Central memory CD8-positive, alpha-beta T cell (primary cell): ENCODE data around the gene KIAA1328.

Experiments
- ATAC-seq: fragments of 150-1000 bp; cut with Tn5 transposase; replicated peaks from 2 replicates; pipeline ENCODE4 v1.10.0; 2022; ENCODE audit warnings: mild to moderate bottlenecking, moderate FRiP score, moderate number of reproducible peaks; ENCODE audit not compliant: poor library complexity, severe bottlenecking; ENCODE audit errors: extremely low read depth
- DNase-seq, 2 donors: peaks; one replicate each; pipeline ENCODE4 v3.0.0; 2021; ENCODE audit warnings: low spot score in 2 of 2
- H3K27ac Mint-ChIP-seq: one replicate; pipeline ENCODE4 v1.8.0; 2022; ENCODE audit warnings: low read depth, mild to moderate bottlenecking, moderate library complexity, mixed read lengths
- H3K27me3 Mint-ChIP-seq: one replicate; pipeline ENCODE4 v1.8.0; 2022; ENCODE audit warnings: mixed read lengths
- H3K36me3 Mint-ChIP-seq: one replicate; pipeline ENCODE4 v1.8.0; 2022; ENCODE audit warnings: mild to moderate bottlenecking, moderate library complexity, mixed read lengths; ENCODE audit not compliant: insufficient read depth
- H3K4me1 Mint-ChIP-seq: one replicate; pipeline ENCODE4 v1.8.0; 2022; ENCODE audit warnings: mixed read lengths
- H3K4me3 Mint-ChIP-seq: one replicate; pipeline ENCODE4 v1.8.0; 2022; ENCODE audit warnings: mild to moderate bottlenecking, moderate library complexity, mixed read lengths
- H3K9me3 Mint-ChIP-seq: one replicate; pipeline ENCODE4 v1.8.0; 2022; ENCODE audit warnings: mixed read lengths

KIAA1328 gene

DNA sequence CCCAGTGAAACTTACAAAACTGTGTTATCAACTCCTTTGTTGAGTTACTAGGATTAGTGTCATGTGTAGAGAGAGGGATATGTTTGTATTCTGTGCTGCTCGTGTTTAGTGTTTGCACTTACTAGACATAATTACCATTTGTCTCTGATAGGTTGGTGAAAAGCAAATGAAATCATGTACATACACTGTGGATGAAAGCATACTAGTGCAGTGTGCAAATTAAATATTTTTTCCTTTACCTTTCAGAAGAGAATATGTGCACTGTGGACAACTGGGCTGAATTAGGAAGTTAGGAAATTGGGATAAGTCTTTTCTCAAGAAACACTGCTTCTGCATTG lies 1.2 kb downstream of the KIAA1328 start:
- Mint-ChIP-seq H3K4me3 (peak overlapping the region; percentile 98), H3K4me1 (peaks cover 36% of the 10 kb centered on the region), H3K27me3 (no peaks in the 10 kb centered on the region), H3K9me3 (no peaks in the 10 kb centered on the region), H3K27ac (peak overlapping the region; percentile 82), H3K36me3 (peaks cover 10% of the 10 kb centered on the region)
- ATAC-seq (no peak), DNase-seq (no peak)

DNA sequence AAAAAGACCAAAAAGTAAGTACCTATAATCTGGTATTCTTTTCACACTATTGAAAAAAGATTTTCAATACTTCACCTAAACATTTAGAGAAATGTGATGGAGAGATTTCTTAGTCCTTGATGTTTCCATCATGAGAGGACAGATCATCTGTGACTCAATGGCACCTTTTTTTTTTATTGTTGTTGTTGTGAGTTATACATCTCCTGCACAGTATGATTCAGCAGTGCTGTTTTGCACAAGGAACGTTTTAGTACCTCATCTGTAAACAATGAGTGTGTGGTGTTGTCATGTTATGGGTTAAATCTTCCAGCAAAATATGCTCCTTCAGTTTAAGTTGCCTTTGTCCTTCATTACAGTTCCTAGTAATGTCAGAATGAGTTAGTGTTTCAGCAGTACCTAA lies 2.2 kb downstream of the KIAA1328 start:
- no peak overlapping the region for H3K27ac Mint-ChIP-seq
- H3K27me3 Mint-ChIP-seq, result no peaks in the 10 kb centered on the region
- peaks cover 36% of the 10 kb centered on the region for H3K4me1 Mint-ChIP-seq
- DNase-seq, result no peak
- H3K36me3 Mint-ChIP-seq, result peaks cover 10% of the 10 kb centered on the region
- no peak for ATAC-seq
- H3K9me3 Mint-ChIP-seq, result no peaks in the 10 kb centered on the region
- no peak overlapping the region for H3K4me3 Mint-ChIP-seq

DNA sequence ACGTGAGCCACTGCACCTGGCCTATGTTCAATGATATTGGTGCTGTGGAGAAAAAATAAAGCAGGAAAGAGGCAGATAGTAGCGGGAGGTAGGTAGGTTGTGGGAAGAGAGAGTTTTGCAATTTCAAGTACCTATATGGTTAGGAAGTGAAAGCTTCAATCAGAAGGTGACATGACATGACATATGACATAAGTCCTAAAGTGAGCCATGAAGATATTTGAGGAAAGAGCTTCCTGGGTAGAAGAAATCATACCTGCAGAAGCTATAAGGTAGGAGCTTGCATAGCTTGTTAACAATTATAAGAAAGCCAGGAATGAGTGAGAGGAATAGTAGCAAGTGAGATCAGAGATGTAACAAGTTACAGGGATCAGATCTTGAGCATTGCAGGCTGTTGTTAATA lies 4.2 kb downstream of the KIAA1328 start:
- Mint-ChIP-seq H3K9me3 (no peaks in the 10 kb centered on the region), H3K4me3 (no peak overlapping the region), H3K27ac (no peak overlapping the region), H3K4me1 (peaks cover 25% of the 10 kb centered on the region), H3K36me3 (peaks cover 12% of the 10 kb centered on the region), H3K27me3 (no peaks in the 10 kb centered on the region)
- DNase-seq (no peak), ATAC-seq (no peak)

DNA sequence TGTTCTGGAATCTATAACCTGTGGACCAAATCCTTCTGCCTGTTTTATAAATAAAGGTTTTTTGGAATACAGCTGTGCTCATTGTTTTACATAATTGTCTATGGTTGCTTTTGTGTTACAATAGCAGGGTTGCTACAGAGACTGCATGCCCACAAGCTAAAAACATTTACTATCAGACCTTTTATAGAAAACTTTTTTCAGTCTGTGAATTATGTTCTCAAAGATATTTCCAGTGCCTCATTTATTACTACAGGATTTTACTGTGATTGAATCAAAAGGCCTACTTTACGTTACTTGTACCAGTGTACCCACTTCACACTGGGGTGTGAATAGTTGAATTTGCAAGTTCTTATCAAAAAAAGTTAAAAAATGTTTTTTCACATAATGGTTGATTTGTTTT lies 7.0 kb downstream of the KIAA1328 start:
- no peak overlapping the region for H3K4me3 Mint-ChIP-seq
- no peaks in the 10 kb centered on the region for H3K9me3 Mint-ChIP-seq
- peaks cover 4% of the 10 kb centered on the region for H3K36me3 Mint-ChIP-seq
- no peak overlapping the region for H3K27ac Mint-ChIP-seq
- no peak for DNase-seq
- no peak for ATAC-seq
- peaks cover 3% of the 10 kb centered on the region for H3K4me1 Mint-ChIP-seq
- H3K27me3 Mint-ChIP-seq, result no peaks in the 10 kb centered on the region

DNA sequence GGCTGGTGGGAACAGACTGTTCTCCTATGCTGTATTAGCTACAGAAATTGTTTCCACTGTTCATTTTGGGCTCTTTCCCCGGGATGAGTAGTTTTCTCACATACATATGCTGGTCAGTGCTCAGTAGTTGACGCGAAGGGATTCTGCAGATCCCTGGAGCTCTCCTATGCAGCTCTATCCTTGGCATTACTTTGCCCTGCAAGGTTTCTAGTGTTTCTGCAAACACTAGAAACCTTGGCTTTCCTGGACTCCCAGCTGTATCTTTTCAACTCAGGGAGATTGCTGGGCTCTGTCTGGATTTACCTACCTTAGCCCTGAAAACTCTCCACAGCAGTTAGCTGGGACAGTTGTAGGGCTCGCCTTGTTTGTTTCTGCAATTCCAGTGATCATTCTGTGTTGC lies 10.9 kb downstream of the KIAA1328 start:
- DNase-seq (no peak), ATAC-seq (no peak)
- no peaks in the 10 kb centered on the region for H3K27me3 Mint-ChIP-seq
- no peak overlapping the region for H3K4me3 Mint-ChIP-seq
- no peaks in the 10 kb centered on the region for H3K4me1 Mint-ChIP-seq
- H3K9me3 Mint-ChIP-seq, result no peaks in the 10 kb centered on the region
- H3K36me3 Mint-ChIP-seq, result peaks cover 4% of the 10 kb centered on the region
- no peak overlapping the region for H3K27ac Mint-ChIP-seq

DNA sequence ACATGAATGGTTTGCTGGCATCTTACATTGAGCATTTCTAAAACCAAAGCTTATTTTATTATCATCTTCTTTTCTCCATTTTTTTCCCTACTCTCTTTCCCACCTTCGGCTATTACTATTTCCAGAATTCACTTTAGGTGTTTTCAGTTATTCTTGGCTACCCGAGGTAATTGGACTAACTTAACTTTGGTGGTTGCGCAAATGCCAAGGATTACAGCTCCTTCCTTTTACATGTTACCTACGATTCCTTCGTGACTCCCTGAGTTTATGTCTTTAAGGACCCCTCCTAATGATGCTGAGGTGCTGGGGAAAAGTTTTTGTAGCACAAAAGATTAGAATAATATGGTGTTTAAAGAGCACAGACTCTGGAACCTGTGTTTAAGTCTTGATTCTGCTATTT lies 14.3 kb downstream of the KIAA1328 start:
- Mint-ChIP-seq H3K27ac (no peak overlapping the region), H3K4me3 (no peak overlapping the region), H3K4me1 (no peaks in the 10 kb centered on the region), H3K36me3 (peaks cover 3% of the 10 kb centered on the region), H3K9me3 (no peaks in the 10 kb centered on the region), H3K27me3 (no peaks in the 10 kb centered on the region)
- ATAC-seq (no peak), DNase-seq (no peak)

DNA sequence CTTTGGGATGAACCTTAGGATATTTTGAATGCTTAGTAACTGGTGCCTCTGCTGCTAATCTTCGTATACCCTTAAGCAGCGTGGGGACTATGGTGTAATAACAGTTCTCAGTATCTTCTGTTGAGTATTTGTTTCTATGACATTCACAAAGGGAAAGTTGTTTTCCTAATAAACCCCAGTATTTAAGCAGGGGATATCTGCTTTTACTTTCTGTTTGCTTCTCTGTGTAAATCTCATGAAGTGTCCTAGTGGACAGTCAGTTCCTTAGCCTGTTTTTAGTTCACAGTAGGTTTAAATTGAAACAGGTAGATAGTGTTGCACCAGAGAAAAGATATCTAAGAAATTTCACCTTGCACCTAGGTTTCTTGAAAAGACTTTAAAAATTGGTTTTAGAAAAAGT lies 14.9 kb downstream of the KIAA1328 start:
- Mint-ChIP-seq H3K27ac (no peak overlapping the region), H3K4me1 (no peaks in the 10 kb centered on the region), H3K27me3 (no peaks in the 10 kb centered on the region), H3K4me3 (no peak overlapping the region), H3K9me3 (no peaks in the 10 kb centered on the region), H3K36me3 (peaks cover 3% of the 10 kb centered on the region)
- no peak for DNase-seq
- ATAC-seq, result no peak

DNA sequence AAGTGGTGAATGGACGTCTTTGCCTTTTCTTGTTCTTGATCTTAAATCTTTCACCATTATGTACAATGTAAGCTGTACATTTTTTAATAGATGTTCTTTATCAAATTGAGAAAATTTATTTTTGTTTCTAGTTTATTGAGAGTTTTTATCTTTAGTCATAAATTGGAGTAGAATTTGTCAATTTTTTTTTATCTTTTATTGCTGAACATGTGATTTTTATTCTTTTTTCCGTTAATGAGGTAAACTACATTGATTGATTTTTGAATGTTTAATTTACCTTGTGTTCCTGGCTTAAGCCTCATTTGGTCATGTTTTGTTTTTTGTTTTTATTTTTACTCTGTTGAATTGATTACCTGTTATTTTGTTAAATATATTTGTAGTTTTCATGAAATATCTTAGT lies 19.7 kb downstream of the KIAA1328 start:
- no peak for ATAC-seq

DNA sequence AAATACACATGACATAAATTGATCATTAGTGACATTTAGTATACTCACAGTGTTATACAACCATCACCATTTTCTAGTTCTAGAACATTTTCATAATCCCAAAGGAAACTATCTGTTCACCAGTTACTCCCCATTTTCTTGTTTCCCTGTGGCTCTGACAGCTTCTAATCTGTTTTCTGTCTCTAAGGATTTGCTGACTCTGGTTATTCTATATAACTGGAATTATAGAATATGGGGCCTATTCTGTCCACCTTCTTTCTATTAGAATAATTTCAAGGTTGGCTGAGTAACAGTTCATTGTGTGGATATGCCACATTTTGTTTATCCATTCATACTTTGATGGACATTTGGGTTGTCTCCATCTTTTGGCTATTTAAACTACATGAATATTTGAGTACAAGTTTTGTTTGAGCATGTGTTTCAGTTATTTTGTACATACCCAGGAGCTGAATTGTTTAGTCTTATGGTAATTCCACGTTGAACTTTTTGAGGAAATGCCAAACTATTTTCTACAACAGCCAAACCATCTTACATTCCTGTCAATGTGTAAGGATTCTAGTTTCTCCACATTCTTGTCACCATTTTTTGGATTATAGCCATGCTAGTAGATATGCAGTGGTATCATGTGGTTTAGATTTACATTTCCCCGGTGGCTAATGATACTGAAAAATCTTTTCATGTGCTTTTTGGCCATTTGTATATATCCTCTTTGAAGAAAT lies 20.5 kb downstream of the KIAA1328 start:
- H3K27ac Mint-ChIP-seq, result no peak overlapping the region
- H3K9me3 Mint-ChIP-seq, result peaks cover 16% of the 10 kb centered on the region
- H3K4me3 Mint-ChIP-seq, result no peak overlapping the region
- peaks cover 5% of the 10 kb centered on the region for H3K36me3 Mint-ChIP-seq
- ATAC-seq (no peak), DNase-seq (no peak)
- no peaks in the 10 kb centered on the region for H3K4me1 Mint-ChIP-seq
- H3K27me3 Mint-ChIP-seq, result no peaks in the 10 kb centered on the region

More for the DNA sequence above, 19.7 kb downstream of the KIAA1328 start:
- no peak for DNase-seq
- H3K9me3 Mint-ChIP-seq, result peaks cover 16% of the 10 kb centered on the region
- H3K36me3 Mint-ChIP-seq, result peaks cover 5% of the 10 kb centered on the region
- H3K4me3 Mint-ChIP-seq, result no peak overlapping the region
- H3K27ac Mint-ChIP-seq, result no peak overlapping the region
- H3K27me3 Mint-ChIP-seq, result no peaks in the 10 kb centered on the region
- H3K4me1 Mint-ChIP-seq, result no peaks in the 10 kb centered on the region

DNA sequence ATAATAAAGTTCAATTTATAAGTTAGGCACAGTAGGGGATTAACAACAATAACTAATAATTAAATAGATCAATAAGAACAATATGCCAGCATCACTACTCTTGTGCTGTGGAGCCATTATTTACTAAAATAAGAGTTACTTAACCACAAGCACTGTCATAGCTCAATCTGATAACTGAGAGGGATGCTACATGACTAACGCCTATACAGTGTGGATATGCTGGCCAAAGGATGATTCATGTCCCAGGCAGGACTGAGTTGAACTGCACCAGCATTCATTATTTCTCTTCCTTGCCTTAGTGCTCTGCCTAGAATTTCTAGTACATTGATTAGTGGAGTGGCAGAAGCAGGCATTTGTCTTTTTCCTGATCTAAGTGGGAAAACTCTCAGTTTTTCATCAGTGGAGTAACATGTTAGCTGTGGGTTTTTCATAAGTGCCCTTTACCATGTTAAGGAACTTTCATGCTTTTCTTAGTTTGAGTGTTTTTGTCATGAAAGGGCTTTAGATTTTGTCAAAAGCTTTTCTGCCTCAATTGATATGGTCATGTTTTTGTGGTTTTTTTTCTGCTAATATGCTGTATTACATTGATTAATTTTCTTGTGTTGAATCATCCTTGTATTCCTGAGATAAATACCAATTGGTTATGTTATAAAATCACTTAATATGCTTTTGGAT lies 21.7 kb downstream of the KIAA1328 start:
- ATAC-seq, result peak; percentile 36
- Mint-ChIP-seq H3K36me3 (peaks cover 5% of the 10 kb centered on the region), H3K9me3 (peaks cover 16% of the 10 kb centered on the region), H3K27ac (no peak overlapping the region), H3K4me1 (no peaks in the 10 kb centered on the region), H3K4me3 (no peak overlapping the region), H3K27me3 (no peaks in the 10 kb centered on the region)
- no peak for DNase-seq

DNA sequence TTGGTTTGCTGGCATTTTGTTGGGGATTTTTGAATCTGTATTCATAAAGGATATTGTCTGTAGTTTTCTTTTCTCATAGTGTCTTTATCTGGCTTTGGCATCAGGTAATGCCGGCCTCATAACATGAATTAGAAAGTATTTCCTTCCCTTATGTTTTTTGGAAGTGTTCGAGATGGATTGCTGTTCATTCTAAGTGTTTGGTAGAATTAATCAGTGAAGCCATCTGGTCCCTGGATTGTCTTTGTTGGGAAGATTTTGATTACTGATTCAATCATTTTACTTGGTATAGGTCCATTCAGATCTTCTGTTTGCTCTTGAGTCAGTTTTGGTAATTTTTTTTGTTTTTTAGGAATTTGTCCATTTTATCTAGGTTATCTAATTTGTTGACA lies 22.3 kb downstream of the KIAA1328 start:
- Mint-ChIP-seq H3K36me3 (peaks cover 5% of the 10 kb centered on the region), H3K27ac (no peak overlapping the region), H3K9me3 (peaks cover 16% of the 10 kb centered on the region), H3K4me3 (no peak overlapping the region), H3K4me1 (peaks cover 3% of the 10 kb centered on the region), H3K27me3 (no peaks in the 10 kb centered on the region)
- DNase-seq (no peak), ATAC-seq (no peak)

DNA sequence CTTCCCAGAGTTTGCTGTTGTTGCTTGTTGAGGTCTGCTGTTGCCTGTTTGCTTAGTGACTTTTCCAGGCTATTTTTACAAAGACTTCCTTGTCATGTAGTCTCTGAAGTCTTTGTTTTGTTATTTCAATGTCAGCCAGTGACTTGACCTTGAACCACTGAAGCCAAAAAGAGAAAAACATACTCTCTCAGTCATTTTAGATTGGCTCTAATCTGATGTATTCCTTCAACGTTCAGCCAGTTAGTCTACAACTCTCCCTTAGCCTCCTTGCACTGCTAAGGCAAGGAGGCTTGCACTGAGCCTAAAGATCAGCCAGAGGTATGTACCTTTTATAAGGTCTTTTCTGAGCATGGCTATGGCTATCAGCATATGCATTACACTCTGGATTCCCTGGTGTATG lies 27.9 kb downstream of the KIAA1328 start:
- Mint-ChIP-seq H3K27ac (no peak overlapping the region), H3K36me3 (peaks cover 3% of the 10 kb centered on the region), H3K4me1 (peaks cover 5% of the 10 kb centered on the region), H3K4me3 (no peak overlapping the region), H3K27me3 (no peaks in the 10 kb centered on the region), H3K9me3 (peaks cover 9% of the 10 kb centered on the region)
- ATAC-seq (no peak), DNase-seq (no peak)

DNA sequence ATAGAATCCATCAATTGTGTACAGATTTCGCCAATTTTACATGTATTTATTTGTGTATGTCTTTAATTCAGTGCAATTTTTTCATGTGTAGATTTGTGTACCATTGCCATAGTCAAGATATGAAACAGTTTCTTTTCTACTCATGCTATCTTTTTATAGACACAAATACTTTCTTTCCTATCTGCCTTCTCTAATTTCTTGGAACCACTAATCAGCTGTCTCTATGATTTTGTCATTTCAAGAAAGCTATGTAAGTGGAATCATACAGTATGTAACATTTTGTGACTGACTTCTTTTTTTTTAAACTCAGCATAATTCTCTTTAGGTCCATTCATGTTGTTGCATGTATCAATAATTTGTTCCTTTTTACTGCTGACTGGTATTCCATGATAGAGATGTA lies 33.3 kb downstream of the KIAA1328 start:
- ATAC-seq, result no peak

More for the DNA sequence above, 33.3 kb downstream of the KIAA1328 start:
- peaks cover 5% of the 10 kb centered on the region for H3K36me3 Mint-ChIP-seq
- H3K27ac Mint-ChIP-seq, result no peak overlapping the region
- no peak for DNase-seq
- H3K4me3 Mint-ChIP-seq, result no peak overlapping the region
- no peaks in the 10 kb centered on the region for H3K4me1 Mint-ChIP-seq
- H3K9me3 Mint-ChIP-seq, result no peaks in the 10 kb centered on the region
- H3K27me3 Mint-ChIP-seq, result no peaks in the 10 kb centered on the region
